Right renal pelvis (tissue), 4 donors: ENCODE results near the gene MKRN1. TPM values are rescaled to one million over a fixed set of nuclear protein-coding genes. Genes with fewer than 3 reads are reported as not detected.
"Not testable (repeated sequence)": the region's sequence is repeated elsewhere in the genome, so short reads cannot be mapped to it uniquely, and the experiment has no call there.

Experiments used
- DNase-seq, 4 donors: peaks; one replicate each; pipeline ENCODE4 v3.0.0-alpha.2; 2013; ENCODE audit warnings: low read depth in 4 of 4, low spot score in 3 of 4, missing footprints in 1 of 4
- polyA plus RNA-seq, 4 donors: library from polyadenylated mRNA; unstranded; fragments of 120-200 nt; gene quantifications; one replicate each; pipeline ENCODE4 v1.2.1, GENCODE V29; 2013; ENCODE audit not compliant: insufficient read length in 4 of 4

MKRN1 gene
- polyA plus RNA-seq: 100 to 1,000 TPM; 110 to 123 (median 113) TPM

- peak; percentile 87 to 88 (median 88) for DNase-seq
These were observed at the start of gene MKRN1 for GRCh38 chr7:140479062-140479738. Gene MKRN1, minus strand, starts transcription at chr7:140479505. Its CDS starts 161 bp downstream, at chr7:140479344.

DNA sequence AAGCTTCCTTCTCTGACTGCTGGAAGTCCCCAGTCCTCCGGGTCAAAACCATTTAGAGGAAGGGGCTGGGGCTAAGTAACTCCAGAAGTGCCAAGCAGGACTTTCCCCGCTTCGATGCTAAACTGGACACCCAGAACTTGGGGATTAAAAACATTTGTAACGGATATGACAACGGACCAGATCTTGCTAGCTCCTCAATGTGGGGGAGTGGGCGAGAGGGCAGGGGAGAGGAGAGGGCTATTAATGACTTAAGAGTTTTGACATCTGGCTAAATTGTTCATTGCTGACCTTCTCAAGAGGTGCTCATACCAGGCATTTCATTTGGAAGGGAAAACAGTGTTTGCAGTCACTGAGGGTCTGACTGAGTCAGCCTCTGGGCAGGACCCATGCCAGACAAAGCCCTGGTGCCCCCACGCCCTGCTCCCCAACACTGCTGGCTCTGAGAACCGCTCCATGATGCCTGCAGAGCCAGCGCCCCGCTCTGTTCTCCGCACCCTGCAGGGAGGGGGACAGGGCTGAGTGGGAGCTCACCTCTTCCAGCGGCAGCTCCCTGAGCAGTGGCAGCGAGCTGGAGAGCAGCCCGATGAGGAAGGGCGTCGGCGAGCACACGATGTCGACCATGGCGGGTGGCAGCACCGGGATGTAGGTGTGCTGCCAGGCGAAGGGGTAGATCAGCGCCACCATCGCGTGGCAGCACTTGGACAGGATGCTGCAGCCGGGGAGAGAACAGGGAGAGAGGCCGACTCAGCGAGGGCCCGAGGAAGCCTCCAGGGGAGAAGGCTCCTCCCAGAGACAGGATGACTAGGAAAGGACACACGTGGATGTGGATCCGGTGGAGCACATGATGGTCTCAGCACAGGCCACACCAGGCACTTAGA, 47.7 kb upstream of the MKRN1 start:
- no peak for DNase-seq

- DNase-seq: no peak
These were observed 46.9 kb upstream of the MKRN1 start for GRCh38 chr7:140526214-140526613.

GRCh38 chr7:140525743-140526142, 46.4 kb upstream of the MKRN1 start:
- no peak for DNase-seq

DNA sequence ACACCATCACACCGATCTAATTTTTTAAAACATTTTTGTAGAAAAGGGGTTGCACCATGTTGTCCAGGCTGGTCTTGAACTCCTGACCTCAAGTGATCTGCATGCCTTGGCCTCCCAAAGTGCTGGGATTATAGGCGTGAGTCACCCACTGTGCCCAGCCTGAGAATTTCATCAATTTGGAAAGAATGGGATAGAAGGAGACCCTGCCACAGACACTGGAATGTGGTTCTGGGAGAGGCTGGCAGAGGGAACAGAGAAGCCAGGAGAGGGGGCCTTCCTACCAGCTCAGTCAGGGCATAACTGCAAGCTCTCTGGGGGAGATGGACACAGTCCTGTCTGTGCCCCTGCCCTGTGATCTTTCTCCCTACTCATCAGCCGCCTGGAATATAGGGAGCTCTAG, 42.1 kb upstream of the MKRN1 start:
- DNase-seq: no peak

- no peak for DNase-seq
These were observed 39.7 kb upstream of the MKRN1 start for GRCh38 chr7:140519007-140519399.

DNA sequence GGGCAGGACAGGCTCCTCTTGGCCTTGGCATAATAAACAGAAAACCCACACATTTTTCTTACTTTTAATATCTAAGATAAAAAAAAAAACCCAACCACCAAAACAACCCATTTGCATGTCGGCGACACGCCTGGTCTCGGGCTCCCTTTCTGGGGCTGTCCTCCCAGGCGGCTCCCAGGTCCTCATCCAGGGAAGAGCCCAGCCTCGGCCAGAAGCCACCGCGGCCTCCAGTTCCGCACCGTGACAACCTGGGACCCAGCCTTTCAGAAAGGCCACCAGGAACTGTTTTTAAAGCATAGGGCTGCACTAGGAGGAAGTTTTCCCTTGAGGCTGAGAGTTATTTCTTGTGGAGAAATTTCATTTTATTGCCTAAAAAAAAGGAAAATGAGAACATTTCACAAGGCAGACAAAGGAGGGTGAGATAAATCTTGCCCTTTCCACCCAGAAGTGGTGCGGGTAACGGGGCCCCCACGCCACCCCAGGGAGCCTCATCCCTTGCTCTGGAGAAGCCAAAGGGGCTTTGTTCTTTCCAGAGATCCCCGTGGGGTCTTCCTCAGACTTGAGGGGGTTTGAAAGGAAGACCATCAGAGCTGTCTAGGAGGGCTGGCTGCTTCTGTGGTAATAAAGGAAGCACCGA, 39.2 kb upstream of the MKRN1 start:
- DNase-seq: no peak

- peak; percentile 75 to 83 (median 80) for DNase-seq
These were observed 38.5 kb upstream of the MKRN1 start for GRCh38 chr7:140517546-140518369.

- no peak for DNase-seq
These were observed 33.2 kb upstream of the MKRN1 start for GRCh38 chr7:140512317-140513000.

DNA sequence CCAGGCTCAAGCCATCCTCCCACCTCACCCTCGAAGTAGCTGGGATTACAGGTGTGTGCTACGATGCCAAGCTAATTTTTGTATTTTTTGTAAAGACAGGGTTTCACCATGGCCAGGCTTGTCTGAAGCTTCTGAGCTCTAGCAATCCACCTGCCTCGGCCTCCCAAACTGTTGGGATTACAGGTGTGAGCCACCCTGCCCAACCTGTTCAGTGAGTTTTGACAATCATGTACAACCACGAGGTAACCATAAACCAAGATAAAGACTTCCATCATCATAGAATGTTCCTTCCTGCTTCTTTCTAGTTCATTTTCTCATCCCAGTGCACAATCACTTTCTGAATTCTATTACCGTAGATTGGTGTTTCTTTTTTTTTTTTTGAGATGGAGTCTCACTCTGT, 30.5 kb upstream of the MKRN1 start:
- DNase-seq: no peak

- DNase-seq: not testable (repeated sequence)
These were observed 28.3 kb upstream of the MKRN1 start for GRCh38 chr7:140507556-140507955.

DNA sequence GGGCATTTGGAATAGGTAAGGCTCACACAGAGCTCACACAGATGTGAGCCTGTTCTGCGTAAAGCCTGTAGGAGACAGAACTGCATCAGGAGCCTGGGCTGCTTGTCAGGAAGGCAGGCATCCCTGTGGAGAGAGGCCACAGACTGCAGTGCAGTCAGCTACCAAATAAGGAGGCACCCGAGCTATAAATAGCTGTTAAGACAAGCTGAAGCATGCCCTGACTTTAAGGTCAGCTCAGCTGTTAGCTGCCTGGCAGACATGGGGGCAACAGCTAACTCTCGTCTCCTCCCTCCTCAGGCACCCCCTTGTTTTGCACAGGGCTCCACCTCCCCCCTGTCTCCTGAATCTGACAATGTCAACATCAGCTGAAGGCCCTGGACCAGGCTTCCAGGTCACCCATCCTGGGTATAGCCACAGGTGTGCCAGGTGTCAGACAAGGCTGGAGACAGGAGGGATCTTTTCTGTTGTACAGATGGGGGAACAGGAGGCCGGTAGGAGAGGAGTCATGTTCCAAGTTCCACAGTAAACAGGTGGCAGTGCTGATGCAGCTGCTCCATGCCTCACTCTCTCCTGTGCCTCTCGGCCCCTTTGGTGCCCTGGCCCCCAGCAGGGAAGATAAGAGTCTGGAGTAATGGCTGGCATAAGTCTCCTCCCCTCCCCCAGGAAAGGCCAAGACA, 27.6 kb upstream of the MKRN1 start:
- DNase-seq: no peak

DNA sequence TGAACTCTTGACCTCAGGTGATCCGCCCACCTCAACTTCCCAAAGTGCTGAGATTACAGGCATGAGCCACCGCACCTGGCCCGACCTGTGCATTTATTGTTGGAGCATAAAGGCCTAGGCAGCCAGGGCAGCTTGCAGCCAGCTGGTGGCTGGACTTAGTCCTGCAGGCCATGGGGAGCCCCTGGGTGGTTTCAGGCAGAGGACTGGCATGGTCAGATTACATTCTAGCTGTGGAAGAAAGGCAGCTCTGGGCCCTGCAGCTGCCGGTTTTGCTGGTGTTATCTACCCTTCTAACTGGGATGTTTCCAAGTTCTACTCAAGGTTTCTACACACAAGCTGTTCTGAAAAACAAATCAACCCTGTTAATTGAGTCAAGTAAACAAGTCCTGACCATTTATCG, 22.7 kb upstream of the MKRN1 start:
- no peak for DNase-seq

- DNase-seq: not testable (repeated sequence)
These were observed 18.5 kb upstream of the MKRN1 start for GRCh38 chr7:140497807-140498206.

DNA sequence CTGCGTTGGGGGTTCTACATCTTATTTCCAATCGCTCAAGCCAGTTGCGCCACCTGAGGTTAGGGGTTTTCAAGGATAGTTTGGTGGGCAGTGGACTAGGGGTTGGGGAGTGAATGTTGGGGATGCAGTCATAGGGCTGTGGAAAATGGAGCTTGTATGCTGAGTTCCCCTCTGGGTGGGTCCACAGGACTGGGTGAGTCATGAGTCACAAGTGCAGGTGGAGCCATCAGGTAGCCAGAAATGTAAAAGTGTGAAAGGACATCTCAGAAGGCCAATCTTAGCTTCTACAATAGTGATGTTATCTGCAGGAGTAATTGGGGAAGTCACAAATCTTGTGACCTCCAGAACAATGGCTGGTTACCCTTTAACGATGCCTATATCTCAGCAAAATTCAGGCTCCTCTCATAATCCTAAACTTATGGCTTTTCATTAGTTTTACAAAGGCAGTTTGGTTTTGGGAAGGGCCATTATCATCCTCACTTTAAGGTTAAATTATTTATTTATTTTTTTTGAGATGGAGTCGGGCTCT, 18.0 kb upstream of the MKRN1 start:
- no peak for DNase-seq

DNA sequence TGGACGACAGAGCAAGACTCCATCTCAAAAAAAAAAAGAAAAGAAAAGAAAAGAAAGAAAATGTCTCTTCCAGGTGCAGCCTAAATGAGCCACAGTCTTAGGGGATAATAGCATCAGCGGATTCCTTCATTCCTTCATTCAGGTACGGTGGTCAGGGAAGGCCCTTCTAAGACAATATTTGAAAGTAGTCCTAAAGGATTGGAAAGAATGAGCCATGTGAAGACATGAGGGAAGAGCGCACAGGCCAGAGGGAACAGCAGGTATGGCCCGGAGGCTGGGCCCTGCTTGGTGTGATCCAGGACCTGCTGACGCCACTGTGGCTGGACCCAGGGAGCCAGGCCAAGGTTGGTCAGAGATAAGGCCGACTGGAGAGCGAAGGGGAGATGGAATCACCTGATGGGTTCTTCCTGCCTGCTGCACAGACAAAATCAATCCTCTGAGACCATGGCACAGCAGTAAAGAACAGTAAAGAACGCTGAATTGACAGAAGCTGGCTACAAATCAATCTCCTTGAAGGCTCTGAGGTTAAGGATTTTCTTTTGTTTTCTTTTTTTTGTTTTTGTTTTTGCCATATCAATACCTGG, 16.3 kb upstream of the MKRN1 start:
- no peak for DNase-seq

- no peak for DNase-seq
These were observed 15.6 kb upstream of the MKRN1 start for GRCh38 chr7:140494867-140495266.

GRCh38 chr7:140489026-140489359, 9.7 kb upstream of the MKRN1 start:
- no peak for DNase-seq
